SKM-1 (cell line): ENCODE measurements around the gene COX4I2.
A peak's percentile ranks its signal among the peaks of the same experiment; 100 is the strongest.

Experiments used
- DNase-seq: peaks from one replicate; lab custom pipeline; 2025; ENCODE audit not compliant: unreplicated experiment; lab: John Stamatoyannopoulos, UW

The COX4I2 gene

DNA sequence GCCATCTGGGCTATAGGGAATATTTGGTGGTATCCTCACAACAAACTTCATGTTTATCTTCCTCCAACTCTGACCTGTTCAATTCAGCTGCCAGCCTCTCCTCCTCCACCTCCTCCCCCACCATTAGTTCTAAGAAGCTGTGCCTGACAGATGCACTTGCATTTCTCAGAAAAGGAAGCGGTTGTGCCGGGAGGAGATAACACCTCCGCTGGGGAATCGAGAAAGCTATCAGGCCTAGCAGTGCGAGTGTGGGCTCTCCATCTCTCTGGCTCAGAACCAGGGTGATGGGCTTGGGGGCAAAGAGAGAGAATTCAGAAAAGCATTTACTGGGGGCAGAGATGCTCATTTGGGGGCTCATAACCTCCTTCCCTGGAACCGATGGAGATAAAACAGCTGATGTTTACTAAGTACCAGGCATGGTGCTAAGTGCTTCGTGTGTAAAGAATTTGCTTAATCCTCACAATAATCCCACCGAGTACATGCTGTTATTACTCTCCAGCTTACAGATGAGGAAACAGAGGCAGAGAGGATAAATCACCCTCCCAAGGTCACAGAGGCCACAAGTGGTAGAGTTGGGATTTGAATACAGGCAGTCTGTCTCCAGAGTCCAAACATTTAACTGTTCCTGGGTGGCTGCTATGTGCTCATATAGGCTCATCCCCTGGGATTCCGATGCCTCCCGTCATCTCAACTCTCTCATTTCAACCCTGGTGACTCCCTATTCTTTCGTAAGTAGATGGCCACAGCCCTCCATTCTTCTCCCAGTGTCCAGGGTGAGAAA is 38.3 kb downstream of the COX4I2 start:
- peak; percentile 34 for DNase-seq

DNA sequence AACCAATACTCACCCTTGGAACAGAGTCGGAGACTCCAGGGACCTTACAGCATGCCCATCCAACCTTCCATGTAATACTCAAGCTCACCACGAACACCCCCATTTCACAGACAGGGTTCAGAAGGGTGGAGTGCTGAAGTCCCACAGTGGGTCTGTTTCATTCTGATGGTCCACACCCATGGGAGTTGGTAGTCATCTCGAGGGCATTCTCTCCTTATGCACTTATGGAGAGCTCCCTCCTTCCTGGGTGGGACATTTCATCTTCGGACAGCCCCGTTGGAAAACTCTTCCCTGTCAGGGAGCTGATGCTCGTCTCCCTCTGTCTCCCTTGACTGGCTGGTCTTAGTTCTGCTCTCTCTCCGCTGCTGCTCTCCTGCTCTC is 38.9 kb downstream of the COX4I2 start:
- no peak for DNase-seq

DNA sequence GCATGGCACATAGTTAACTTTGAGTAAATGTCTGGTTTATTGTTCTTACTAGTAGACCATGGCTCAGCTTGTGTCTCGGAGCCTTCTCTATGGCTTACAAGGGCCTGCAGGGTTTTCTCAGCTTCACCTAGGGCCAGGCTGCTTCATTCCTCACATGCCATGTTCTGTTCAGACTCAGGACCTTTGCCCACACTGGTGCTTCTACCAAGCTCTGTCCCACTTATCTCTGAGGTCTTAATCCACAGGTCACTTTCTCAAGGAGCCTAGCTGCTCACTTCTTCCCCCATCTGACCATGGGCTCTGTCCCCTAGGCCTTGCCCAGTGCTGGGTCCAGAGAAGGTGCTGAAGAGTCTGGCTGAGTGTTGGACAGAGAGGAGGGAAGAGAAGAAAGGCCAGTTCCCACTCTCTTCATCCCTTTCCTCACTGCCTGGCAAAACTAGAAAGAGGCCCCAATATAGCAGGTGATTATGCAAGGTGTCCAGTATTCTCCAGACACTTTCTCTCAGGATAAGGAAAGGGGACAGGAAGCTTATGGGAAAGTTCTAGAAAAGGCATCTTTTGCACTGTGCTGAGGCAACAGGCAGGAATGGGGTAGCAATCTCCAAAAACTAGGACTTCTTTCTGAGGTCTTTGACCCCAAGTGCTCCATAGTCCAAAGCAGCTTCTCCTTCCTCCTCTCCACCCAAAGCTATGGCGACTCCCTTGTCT is 40.0 kb downstream of the COX4I2 start:
- DNase-seq = no peak

DNA sequence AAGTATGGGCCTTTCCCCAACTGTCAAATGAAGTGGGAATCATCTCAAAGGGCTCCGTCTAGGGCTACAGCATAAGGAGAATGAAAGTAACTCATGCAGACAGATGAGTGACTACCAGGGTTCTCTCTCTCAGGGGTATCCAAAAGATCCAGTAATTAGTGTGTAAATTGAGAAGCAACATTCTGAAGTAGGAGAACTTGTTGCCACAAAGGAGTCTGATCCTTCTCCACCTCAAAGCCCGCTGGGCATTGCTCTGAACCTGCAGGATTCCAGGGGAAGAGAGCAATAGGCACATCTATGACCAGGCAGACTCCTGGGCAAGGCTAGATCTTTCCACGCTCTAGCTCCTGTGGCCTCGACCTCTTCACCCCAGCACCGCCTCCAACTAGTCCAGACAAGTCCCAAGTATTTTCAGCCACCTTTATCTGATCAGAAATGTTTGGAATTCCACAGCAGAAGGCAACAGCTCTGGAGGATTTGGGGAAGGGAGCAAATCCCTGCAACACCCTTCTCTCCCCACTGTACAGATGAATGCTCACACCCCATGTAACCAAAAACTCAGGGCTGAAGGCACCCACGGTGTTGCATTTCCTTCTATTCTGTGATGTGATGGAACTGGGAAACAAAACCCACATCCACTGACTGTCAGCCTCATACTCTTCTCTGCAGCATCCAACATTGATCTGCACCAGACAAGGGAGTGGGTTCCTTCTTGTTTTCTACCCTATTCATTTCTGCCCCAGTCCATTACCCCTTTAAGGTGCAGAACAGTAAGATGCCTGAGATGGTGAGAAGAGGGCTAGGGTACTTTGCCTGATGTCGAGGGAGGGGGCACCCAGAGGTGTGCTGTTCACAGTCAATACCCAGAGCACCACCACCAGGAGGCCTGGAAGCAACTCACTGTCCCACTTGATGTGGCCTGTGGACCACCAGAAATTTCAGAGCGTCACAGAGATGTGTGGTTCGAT is 41.0 kb downstream of the COX4I2 start:
- no peak for DNase-seq

DNA sequence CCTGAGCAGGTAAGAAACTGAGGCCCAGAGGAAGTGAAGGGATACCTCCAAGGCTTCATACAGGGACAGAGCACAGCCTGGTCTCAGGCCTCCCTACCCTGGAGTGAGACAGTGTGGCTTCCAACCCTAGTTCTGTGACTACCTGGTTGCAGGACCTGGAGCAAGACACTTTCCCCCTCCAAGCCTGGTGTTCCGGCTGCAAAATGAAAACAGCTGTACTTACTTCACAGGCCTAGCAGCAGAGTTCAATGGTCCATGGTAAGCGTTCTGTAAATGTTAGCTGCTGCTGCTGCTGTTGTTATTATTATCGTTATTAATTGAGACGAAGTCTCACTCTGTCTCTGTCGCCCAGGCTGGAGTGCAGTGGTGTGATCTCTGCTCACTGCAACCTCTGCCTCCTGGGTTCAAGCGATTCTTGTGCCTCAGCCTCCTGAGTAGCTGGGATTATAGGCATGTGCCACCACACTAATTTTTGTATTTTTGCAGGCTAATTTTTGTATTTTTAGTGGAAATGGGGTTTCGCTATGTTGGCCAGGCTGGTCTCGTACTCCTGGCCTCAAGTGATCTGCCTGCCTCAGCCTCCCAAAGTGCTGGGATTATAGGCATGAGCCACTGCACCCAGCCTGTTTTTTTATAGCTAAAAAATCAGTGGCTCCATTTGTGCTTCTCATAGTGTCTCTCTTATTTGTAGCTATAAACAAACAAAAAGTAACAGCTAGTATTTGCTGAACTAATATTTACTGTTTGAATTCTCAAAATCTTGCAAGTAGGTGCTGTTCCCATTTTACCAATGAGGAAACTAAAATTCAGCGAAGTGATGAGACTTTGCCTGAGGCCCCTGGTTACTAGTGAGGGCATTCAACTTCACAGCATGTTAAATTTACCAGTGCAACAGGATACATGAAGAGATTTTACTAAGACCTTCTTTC is 41.9 kb downstream of the COX4I2 start:
- DNase-seq = no peak

DNA sequence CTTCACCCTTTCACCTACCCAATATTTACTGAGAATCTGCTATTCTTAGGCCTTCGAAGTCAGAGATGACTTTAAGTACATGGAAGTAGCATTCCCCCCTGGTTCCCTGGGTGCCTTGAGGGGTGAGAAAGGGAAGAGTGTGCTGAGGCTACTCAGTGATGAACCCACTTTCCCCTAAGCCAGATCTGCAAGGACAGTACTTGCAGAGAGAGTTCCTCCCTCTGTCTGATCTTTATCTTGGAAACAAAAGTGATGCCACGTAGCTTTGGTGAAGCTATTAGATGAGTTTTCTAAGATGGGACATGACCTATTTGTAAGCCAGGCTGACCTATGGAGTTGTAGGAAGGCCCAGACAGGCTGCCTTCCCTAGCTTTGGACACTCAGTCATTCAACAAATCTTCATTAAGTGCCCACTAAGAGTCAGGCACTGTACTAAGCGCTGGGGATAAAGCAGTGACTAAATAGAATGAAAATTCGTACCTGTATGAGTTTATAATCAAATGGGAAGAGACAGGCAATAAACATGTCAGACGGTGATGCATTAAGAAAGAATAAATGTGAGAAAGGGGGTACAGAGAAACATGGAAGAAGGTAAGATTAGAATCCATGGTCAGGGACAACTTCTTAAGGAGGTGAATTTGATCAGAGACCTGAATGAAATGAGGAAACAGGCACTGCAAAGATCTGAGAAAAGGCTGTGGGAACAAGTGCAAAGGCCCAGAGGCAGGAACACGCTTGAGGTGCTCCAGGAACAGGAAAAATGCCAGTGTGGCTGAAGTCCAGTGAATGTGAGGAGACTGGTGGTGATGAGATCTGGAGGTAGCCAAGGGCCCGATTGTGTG is 42.8 kb downstream of the COX4I2 start:
- no peak for DNase-seq

DNA sequence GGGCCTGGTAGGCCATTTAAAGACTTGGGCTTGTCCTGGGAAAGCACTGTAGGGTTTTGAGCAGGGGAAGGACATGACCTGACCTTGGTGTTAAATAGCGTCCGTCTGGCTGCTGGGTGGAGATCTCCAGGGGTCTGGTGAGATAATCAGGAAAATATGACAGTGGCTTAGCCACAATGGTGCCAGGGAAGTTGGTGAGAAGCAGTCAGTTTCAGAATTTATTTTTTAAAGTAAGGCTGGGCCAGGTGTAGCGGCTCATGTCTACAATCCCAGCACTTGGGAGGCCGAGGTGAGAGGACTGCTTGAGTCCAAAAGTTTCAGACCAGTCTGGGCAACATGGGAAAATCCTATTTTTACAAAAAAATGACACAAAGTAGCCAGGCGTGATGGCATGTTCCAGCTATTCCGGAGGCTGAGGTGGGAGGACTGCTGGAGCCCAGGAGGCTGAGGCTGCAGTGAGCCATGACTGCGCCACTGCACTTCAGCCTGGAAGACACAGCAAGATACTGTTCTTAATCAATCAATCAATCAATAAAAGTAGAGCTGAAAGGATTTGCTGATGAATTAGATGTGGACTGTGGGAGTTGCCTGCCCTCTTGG is 43.5 kb downstream of the COX4I2 start:
- no peak for DNase-seq

DNA sequence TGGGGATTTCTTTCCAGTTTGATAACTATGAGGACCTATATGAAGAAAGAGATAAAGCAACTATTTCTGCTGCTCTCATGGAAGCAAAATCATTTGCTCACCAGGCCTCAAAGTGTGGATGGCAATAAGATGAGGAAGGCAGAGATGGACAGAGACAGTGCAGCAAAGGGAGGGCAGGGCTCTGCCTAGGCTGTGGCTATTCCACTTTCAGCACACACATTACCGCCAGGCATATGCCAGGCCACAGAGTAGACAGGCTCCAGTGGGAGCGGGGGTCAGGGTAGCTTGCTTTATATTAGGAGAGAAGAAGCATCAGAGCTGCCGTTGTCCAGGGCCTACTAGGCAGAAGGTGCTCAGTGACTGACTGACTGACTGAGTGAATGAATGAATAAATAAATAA is 44.1 kb downstream of the COX4I2 start:
- DNase-seq = no peak

DNA sequence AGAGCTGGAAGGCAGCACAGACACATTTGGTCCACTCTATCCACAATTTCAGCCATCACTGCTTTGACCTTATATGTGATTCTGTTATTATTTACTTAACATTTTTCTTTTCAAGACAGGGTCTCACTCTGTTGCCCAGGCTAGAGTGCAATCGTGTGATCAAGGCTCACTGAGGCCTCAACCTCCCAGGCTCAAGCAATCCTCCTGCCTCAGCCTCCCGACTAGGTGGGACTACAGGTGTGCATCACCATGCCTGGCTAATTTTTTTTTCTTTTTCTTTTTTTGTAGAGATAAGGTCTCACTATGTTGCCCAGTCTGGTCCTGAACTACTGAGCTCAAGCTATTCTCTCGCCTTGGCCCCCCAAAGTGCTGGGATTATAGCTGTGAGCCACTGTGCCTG is 44.6 kb downstream of the COX4I2 start:
- no peak for DNase-seq

DNA sequence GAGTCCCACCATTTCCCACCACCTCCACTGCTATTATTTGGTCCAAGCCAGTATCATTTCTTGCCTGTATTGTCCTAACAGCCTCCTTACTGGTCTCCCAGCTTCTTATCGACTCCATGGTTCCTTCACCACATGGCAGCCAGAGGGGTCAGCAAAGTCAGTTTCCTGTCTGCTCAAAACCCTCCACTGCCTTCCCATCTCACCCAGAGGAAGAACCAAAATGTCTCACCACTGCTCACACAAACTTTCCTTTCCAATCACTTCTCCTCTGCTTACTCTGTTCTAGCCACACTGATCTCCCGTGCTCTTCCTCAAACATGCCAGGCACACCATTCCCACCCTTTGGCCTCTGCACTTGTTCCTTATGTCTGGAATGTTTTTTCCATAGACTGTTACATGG is 45.2 kb downstream of the COX4I2 start:
- DNase-seq = no peak

DNA sequence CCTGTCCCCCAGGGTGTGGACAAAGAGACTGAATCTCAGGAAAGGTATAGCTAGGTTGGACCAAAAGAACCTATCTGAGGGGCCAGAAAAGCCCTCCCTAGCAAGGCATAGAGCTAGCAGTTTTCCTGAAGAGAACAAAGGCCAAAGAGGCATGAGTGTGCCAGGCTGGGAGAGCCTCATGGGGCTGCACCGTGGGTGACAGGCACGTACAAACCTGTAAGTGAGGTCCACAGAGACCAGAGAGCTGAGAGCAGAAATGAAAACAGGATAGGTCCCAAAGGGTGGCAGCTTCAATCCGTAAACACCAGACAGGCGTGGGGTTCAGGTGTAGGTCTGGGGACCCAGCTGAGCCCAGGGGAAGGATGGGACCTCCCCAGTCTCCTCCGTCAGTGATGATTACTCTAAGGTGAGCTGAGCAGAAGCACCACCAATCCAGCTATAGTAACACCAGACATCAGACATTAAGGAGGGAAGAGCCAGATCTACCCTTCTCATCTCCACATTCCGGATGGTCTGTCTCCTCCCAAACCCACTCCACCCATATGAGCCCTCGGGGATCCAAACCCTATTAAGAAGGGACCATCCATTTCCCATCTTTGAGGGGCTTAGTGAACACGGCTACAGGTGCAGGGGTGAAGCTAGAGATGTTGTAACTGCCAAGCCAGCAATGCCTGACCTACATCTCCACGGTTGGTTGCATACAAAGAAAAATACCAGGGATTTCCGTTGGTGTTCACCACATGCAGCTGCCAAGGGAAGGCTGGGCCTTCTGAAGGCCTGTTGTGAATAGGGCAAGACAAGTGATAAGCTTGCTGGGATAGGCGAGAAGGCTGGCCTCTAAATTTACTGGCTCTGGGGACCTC is 46.7 kb downstream of the COX4I2 start:
- DNase-seq = no peak

DNA sequence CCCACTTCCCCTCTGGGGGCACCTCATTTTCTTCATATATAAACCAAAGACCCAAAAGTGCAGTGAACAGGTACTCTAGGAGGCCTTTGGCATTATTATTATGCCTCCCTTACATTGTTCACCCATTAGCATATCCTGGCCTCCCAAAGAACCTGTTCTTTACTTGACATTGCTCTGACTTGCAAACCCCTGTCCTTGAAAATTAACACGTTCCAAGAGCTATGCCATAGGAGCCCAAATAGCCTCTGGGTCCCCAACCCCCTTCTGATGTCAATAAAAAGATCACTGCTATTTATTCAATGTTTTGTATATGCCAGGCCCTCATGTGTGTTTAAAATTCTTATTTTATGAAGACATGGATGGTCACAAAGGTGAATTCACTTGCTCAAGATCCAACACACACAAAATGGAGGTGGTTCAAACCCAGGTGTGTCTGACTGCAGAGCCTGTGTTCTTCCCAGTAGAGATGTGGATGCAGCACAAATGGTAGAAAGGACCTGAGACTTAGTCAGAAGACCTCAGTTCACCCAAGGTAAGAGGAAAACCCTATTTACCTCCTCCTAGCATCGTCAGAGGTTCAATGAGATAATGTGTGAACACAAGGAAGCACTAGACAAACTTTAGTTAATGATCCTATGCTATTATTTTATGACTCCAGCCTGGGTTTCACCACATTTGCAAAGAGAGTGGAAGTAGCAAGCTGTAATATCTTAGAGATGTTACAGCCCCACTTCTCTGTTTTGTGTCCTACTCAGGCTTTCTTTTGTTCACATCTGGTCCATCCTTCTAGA is 48.3 kb downstream of the COX4I2 start:
- no peak for DNase-seq

DNA sequence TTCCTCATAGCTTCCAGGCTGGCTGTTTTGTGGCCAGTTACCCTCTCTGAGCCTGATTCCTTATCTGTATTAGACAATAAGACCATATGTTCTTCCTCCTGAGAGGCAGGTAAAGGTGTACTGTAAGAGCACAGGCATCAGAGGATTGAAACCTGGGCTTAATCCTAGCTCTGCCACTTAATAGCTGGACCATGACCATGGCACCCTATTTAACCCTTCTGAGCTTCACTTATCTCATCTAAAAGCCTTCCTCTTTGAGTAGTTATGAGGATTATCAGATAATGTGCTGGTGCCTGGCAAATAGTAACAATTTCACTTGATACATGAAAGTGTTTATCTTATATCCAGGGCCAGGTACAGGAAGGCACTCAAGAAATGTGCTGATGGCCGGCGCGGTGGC is 50.1 kb downstream of the COX4I2 start:
- no peak for DNase-seq

DNA sequence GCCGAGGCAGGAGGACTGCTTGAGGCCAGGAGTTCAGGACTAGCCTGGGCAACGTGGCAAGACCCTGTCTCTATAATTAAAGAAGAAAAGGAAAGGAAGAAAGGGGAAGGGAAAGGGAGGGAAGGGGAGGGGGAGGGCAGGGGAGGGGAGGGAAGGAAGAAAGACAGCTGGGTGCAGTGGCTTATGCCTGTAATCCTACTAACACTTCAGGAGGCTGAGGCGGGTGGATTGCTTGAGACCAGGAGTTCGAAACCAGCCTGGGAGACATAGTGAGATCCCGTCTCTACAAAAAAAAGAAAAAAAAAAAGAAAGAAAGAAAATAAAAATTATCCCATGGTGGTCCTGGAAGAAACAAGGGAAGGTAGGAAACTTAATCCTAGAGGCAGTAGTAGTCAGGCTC is 51.4 kb downstream of the COX4I2 start:
- DNase-seq = no peak

DNA sequence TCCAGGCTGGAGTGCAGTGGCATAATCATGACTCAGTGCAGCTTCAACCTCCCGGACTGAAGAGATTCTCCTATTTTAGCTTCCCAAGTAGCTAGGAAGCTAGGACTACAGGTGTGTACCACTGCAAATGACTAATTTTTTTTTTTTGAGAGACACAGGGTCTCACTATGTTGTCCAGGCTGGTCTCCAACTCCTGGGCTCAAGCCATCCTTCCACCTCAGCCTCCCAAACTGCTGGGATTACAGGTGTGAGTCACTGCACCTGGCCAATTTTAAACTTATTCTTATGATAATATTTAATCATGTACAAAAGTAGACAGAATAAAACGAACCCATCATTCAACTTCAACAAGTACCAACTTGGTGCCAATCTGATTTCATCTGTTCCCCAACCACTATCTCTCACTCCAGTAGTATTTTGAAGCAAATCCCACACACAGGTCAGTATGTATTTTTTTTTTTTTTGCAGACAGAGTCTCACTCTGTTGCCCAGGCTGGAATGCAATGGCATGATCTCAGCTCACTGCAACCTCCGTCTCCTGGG is 52.5 kb downstream of the COX4I2 start:
- DNase-seq = no peak

DNA sequence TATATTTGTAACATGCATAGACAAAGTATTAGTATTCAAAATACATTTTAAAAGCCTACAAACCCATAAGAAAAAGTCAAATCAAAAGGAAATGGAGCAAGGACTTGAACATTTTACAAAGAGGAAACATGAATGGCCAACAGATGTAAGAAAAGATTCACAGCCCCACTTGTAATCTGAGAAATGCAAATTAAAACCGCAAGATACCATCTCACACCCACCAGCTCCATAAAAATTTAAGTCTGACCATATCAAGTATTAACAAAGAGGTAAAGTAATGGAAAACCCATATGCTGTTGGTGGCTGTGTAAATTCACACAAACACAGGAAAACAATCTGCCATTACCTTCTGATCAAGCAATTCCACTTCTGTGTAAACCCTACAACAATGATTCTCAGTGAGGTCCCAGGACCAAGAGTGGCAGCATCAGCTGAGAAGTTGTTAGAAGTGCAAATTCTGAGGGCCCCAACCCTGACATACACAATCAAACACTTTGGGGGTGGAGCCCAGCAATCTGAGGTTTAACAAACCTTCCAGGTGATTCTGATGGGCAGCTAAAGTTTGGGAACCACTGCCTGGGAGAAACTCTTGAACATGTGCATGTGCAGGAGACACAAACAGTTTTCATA is 54.0 kb downstream of the COX4I2 start:
- DNase-seq = no peak

DNA sequence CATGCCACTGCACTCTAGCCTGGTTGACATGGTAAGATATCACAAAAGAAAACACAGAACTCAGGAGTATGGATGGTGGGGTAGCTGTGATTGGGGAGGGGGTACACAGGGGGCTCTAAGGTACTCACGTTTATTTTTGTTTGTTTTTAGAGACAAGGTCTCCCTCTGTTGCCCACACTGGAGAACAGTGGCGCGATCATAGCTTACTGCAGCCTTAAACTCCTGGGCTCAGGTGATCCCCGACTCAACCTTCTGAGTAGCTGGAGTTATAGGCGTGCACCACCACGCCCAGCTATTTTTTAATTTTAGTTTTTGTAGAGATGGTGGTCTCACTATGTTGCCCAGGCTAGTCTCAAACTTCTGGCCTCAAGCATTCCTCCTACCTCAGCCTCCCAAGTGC is 55.7 kb downstream of the COX4I2 start:
- no peak for DNase-seq
